NB4 (cell line): Measurements from ENCODE around the gene OR5D14.

Source experiments
- CTCF ChIP-seq: IDR thresholded peaks from one replicate; pipeline ENCODE4 v1.5.1; 2012; ENCODE audit warnings: low read depth, low read length
- MAX ChIP-seq: IDR thresholded peaks from 2 replicates; pipeline ENCODE4 v1.6.1; 2011; ENCODE audit warnings: low read depth, low read length
- MYC ChIP-seq: IDR thresholded peaks from 2 replicates; pipeline ENCODE4 v1.6.1; 2011; ENCODE audit warnings: low read depth, low read length
- POLR2A ChIP-seq: IDR thresholded peaks from 2 replicates; pipeline ENCODE4 v1.6.1; 2011; ENCODE audit warnings: mild to moderate bottlenecking; ENCODE audit not compliant: insufficient read length; ENCODE audit errors: extremely low read depth

- no peak for TF ChIP-seq CTCF
- TF ChIP-seq POLR2A = no peak
- TF ChIP-seq MAX = no peak
- TF ChIP-seq MYC = no peak
These were observed 10.9 kb downstream of the OR5D14 start for GRCh38 chr11:55806248-55806647.
